ENCODE measurements around the gene TTC7B. TPM values are rescaled to one million over a fixed set of nuclear protein-coding genes. Genes with fewer than 3 reads are reported as not detected.

TTC7B gene
- total and polyA plus RNA-seq, 2 donors (not counting 3 experiments of a cell fraction or from before 2014, with no cell fraction given), result 46.8 to 76.5 TPM

GRCh38 chr14:90720832-90721231, 95.4 kb downstream of the TTC7B start:
- Histone ChIP-seq H2AFZ (ENCODE audit: low read depth, low read length) (no peak overlapping the region), H3K9me1 (replicated peaks; ENCODE audit: control insufficient read depth, extremely low read depth, insufficient read depth, low read length) (no peaks in the 10 kb centered on the region), H3K4me3 (replicated peaks in 1 of 3; ENCODE audit: insufficient read depth in 1 of 3, low read depth in 1 of 3, low read length in 3 of 3) (no peak overlapping the region), H3K79me2 (ENCODE audit: control insufficient read depth, insufficient read depth, low read length) (no peaks in the 10 kb centered on the region), H3K27ac (ENCODE audit: insufficient read depth, low read depth, low read length) (no peak overlapping the region), H3K36me3 (ENCODE audit: control insufficient read depth in 2 of 2, extremely low read depth in 1 of 2, insufficient read depth in 2 of 2, low read length in 2 of 2) (peaks cover 0 to 2% of the 10 kb centered on the region in 2 experiments), H3K9ac (replicated peaks; ENCODE audit: extremely low read depth, insufficient read depth, low read length) (no peak overlapping the region), H3K4me2 (ENCODE audit: insufficient read depth, low read length) (no peak overlapping the region), H3K9me3 (replicated peaks; ENCODE audit: control insufficient read depth, insufficient read depth, low read length) (no peaks in the 10 kb centered on the region), H4K20me1 (replicated peaks; ENCODE audit: control insufficient read depth, extremely low read depth, insufficient read depth, low read length) (no peaks in the 10 kb centered on the region), H3K4me1 (ENCODE audit: control insufficient read depth, extremely low read depth, insufficient read depth, low read length) (no peaks in the 10 kb centered on the region), H3K27me3 (ENCODE audit: control insufficient read depth in 2 of 2, insufficient read depth in 2 of 2, low read length in 2 of 2) (no peaks in the 10 kb centered on the region)
- FAIRE-seq, result no peak
- dilution Hi-C loops (cut with MboI; ENCODE audit: extremely low pct_ligation_motif_present, low sequenced_read_pairs), result no loop called here
- ChIA-PET CTCF (interaction anchor here (1.3 to 2.1 kb wide), 3 partner anchors 14 to 38 kb away, joined by 3 to 5 read pairs (median 3); no protein-coding TSS in a partner anchor), POLR2A (no interaction called here)
- no peak for TF ChIP-seq GATA2 (IDR thresholded peaks at IDR 0.05; ENCODE audit: insufficient read depth, insufficient read length, low read depth, low read length)
- TF ChIP-seq POLR2A (IDR thresholded peaks at IDR 0.05; ENCODE audit: low read depth, low read length), result no peak
- no peak for TF ChIP-seq POLR2AphosphoS5 (IDR thresholded peaks at IDR 0.05; ENCODE audit: insufficient read depth, low read depth, low read length)
- TF ChIP-seq MAX (IDR thresholded peaks at IDR 0.05; ENCODE audit: insufficient read depth, insufficient read length), result no peak
- no peak for TF ChIP-seq CTCF (IDR thresholded peaks at IDR 0.05; ENCODE audit: extremely low read depth in 1 of 2, insufficient read depth in 1 of 2, low read depth in 1 of 2, low read length in 2 of 2)
- BruUV-seq (replicated peaks), result no TSS peak
- DNase-seq (ENCODE audit: low read depth, low spot score), result no peak
- intact Hi-C loops (cut with micrococcal nuclease), result no loop called here

- intact Hi-C loops (cut with micrococcal nuclease) (no loop called here), dilution Hi-C loops (cut with MboI; ENCODE audit: extremely low pct_ligation_motif_present, low sequenced_read_pairs) (no loop called here)
- Histone ChIP-seq H3K9ac (replicated peaks; ENCODE audit: extremely low read depth, insufficient read depth, low read length) (no peak overlapping the region), H3K4me2 (ENCODE audit: insufficient read depth, low read length) (no peak overlapping the region), H3K27ac (ENCODE audit: insufficient read depth, low read depth, low read length) (no peak overlapping the region), H3K36me3 (ENCODE audit: control insufficient read depth in 2 of 2, extremely low read depth in 1 of 2, insufficient read depth in 2 of 2, low read length in 2 of 2) (peaks cover 0 to 2% of the 10 kb centered on the region in 2 experiments), H2AFZ (ENCODE audit: low read depth, low read length) (no peak overlapping the region), H3K4me3 (replicated peaks in 1 of 3; ENCODE audit: insufficient read depth in 1 of 3, low read depth in 1 of 3, low read length in 3 of 3) (no peak overlapping the region), H4K20me1 (replicated peaks; ENCODE audit: control insufficient read depth, extremely low read depth, insufficient read depth, low read length) (no peaks in the 10 kb centered on the region), H3K9me1 (replicated peaks; ENCODE audit: control insufficient read depth, extremely low read depth, insufficient read depth, low read length) (no peaks in the 10 kb centered on the region), H3K4me1 (ENCODE audit: control insufficient read depth, extremely low read depth, insufficient read depth, low read length) (no peaks in the 10 kb centered on the region), H3K9me3 (replicated peaks; ENCODE audit: control insufficient read depth, insufficient read depth, low read length) (no peaks in the 10 kb centered on the region), H3K79me2 (ENCODE audit: control insufficient read depth, insufficient read depth, low read length) (no peaks in the 10 kb centered on the region), H3K27me3 (ENCODE audit: control insufficient read depth in 2 of 2, insufficient read depth in 2 of 2, low read length in 2 of 2) (no peaks in the 10 kb centered on the region)
- no peak for TF ChIP-seq EZH2 (IDR thresholded peaks at IDR 0.05; ENCODE audit: borderline replicate concordance, low read depth, low read length, severe bottlenecking)
- TF ChIP-seq POLR2A (IDR thresholded peaks at IDR 0.05; ENCODE audit: low read depth, low read length), result no peak
- no peak for TF ChIP-seq POLR2AphosphoS5 (IDR thresholded peaks at IDR 0.05; ENCODE audit: insufficient read depth, low read depth, low read length)
- no peak for TF ChIP-seq GATA2 (IDR thresholded peaks at IDR 0.05; ENCODE audit: insufficient read depth, insufficient read length, low read depth, low read length)
- no peak for TF ChIP-seq CTCF (IDR thresholded peaks at IDR 0.05; ENCODE audit: extremely low read depth in 1 of 2, insufficient read depth in 1 of 2, low read depth in 1 of 2, low read length in 2 of 2)
- no peak for TF ChIP-seq MYC (IDR thresholded peaks at IDR 0.05; ENCODE audit: low read depth, low read length)
- no peak for TF ChIP-seq FOS (IDR thresholded peaks at IDR 0.05; ENCODE audit: borderline replicate concordance, insufficient read depth, low read length)
- TF ChIP-seq JUN (IDR thresholded peaks at IDR 0.05; ENCODE audit: borderline replicate concordance, insufficient read depth, insufficient read length, low read depth), result no peak
- no peak for TF ChIP-seq MAX (IDR thresholded peaks at IDR 0.05; ENCODE audit: insufficient read depth, insufficient read length)
- no peak for DNase-seq (ENCODE audit: low read depth, low spot score)
- BruUV-seq (replicated peaks), result no TSS peak
- POLR2A ChIA-PET, result no interaction called here
- CTCF ChIA-PET, result interaction anchor here (1.3 to 2.1 kb wide), 3 partner anchors 14 to 38 kb away, joined by 3 to 5 read pairs (median 3); no protein-coding TSS in a partner anchor
- no peak for FAIRE-seq
Measured at GRCh38 chr14:90720336-90720735, 95.9 kb downstream of the TTC7B start.

Data from endothelial cell of umbilical vein (primary cell).